ENCODE measurements around the gene FBN2. TPM values are rescaled to one million over a fixed set of nuclear protein-coding genes. Genes with fewer than 3 reads are reported as not detected.
"Not testable (repeated sequence)": the region's sequence is repeated elsewhere in the genome, so short reads cannot be mapped to it uniquely, and the experiment has no call there.

Gene FBN2
- total RNA-seq, 1 donor from 2014 or later: 25.2 TPM

DNA sequence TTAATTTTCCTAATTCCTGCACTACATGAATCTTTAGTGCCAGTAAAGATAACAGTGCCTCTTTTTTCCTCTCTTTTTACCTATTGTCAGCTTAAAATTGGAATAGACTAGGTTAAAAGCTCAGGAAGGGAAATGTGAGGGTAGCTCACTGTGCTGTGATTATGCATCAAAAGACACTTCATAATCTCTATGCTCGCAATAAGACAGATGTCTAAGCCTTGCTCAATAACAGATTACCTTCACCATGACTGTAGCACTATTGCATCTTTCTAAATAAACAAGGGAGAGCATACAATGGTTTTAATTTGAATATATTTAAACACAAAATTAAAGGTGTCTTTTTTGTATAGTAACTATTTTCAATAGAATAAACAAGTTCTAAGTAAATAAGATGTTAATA, 130.1 kb downstream of the FBN2 start:
- no peak overlapping the region for H3K4me3 ChIP-seq (ENCODE audit: low read depth, low read length)
- no peak for DNase-seq (ENCODE audit: low read depth)
- TF ChIP-seq, protein P1, sequence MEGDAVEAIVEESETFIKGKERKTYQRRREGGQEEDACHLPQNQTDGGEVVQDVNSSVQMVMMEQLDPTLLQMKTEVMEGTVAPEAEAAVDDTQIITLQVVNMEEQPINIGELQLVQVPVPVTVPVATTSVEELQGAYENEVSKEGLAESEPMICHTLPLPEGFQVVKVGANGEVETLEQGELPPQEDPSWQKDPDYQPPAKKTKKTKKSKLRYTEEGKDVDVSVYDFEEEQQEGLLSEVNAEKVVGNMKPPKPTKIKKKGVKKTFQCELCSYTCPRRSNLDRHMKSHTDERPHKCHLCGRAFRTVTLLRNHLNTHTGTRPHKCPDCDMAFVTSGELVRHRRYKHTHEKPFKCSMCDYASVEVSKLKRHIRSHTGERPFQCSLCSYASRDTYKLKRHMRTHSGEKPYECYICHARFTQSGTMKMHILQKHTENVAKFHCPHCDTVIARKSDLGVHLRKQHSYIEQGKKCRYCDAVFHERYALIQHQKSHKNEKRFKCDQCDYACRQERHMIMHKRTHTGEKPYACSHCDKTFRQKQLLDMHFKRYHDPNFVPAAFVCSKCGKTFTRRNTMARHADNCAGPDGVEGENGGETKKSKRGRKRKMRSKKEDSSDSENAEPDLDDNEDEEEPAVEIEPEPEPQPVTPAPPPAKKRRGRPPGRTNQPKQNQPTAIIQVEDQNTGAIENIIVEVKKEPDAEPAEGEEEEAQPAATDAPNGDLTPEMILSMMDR (IDR thresholded peaks at IDR 0.05; ENCODE audit: insufficient read depth, low read length, poor library complexity, severe bottlenecking): no peak
- H3K36me3 ChIP-seq (ENCODE audit: control insufficient read depth, insufficient read depth, low read length): no peaks in the 10 kb centered on the region
- H3K27me3 ChIP-seq (ENCODE audit: control insufficient read depth, insufficient read depth, low read length): no peaks in the 10 kb centered on the region

- TF ChIP-seq, protein P1 (IDR thresholded peaks at IDR 0.05; ENCODE audit: insufficient read depth, low read length, poor library complexity, severe bottlenecking): no peak
- no peaks in the 10 kb centered on the region for H3K27me3 ChIP-seq (ENCODE audit: control insufficient read depth, insufficient read depth, low read length)
- no peak overlapping the region for H3K4me3 ChIP-seq (ENCODE audit: low read depth, low read length)
- H3K36me3 ChIP-seq (ENCODE audit: control insufficient read depth, insufficient read depth, low read length): no peaks in the 10 kb centered on the region
- no peak for DNase-seq (ENCODE audit: low read depth)
Measured at GRCh38 chr5:128406803-128407202, 131.2 kb downstream of the FBN2 start.

DNA sequence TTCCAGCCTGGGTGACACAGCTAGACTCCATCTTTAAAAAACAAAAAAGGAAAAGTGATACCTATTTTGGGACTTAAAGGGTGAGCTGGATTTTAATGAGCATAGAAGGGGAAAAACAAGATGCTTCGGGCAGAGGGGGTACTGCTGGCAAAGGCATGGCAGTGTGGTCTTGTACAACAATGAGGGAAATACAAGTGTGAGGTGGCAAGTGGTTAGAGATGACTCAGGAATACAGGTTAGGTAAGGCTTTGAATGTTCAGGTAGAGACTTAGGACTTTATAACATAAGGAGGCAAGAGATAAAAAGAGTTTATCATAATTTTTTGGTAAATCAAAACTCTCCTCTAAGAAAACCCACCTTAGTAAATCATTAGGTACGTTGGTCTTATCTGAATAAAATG, 132.9 kb downstream of the FBN2 start:
- TF ChIP-seq, protein P1 (IDR thresholded peaks at IDR 0.05; ENCODE audit: insufficient read depth, low read length, poor library complexity, severe bottlenecking): no peak
- no peaks in the 10 kb centered on the region for H3K27me3 ChIP-seq (ENCODE audit: control insufficient read depth, insufficient read depth, low read length)
- no peak overlapping the region for H3K4me3 ChIP-seq (ENCODE audit: low read depth, low read length)
- no peaks in the 10 kb centered on the region for H3K36me3 ChIP-seq (ENCODE audit: control insufficient read depth, insufficient read depth, low read length)
- no peak for DNase-seq (ENCODE audit: low read depth)

DNA sequence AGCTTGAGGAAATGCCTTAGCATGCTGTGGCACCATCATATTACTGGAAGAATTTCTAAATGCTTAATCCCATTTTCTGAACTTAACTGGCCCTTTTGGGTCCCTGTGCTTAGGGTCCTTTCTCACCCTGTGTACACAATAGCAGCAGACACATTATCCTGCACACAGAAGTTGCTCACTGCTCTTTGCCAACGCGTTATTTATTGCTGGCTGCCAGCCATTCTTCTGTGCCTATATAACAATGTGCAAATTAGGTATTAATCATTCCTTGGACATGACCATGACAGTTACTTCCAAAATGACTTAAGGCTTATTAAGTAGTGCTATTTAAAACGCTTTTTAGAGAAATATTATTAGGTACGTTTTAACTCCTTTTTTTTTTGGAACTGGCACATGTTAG, 134.7 kb downstream of the FBN2 start:
- H3K4me3 ChIP-seq (ENCODE audit: low read depth, low read length): no peak overlapping the region
- TF ChIP-seq, protein P1 (IDR thresholded peaks at IDR 0.05; ENCODE audit: insufficient read depth, low read length, poor library complexity, severe bottlenecking): no peak
- no peak for DNase-seq (ENCODE audit: low read depth)

DNA sequence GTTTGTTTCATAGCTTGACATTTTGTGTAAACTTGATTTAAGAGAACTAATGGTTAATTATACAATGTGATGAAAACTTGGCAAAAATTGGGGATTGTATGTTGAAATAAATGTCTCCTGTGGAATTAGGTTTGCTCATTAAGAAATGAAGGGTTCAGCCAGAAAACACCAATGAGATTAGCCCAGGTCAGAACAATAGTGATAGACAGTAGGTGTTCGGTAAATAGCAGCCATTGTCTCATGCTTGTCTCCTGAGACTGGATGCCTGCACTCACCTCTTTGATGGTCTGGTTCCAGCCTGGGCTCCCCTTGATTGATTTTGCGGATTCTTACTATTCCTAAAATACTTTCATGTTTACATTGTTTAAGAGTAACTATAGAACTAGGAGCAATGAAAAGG, 135.5 kb downstream of the FBN2 start:
- DNase-seq (ENCODE audit: low read depth): no peak
- no peak overlapping the region for H3K4me3 ChIP-seq (ENCODE audit: low read depth, low read length)
- TF ChIP-seq, protein P1 (IDR thresholded peaks at IDR 0.05; ENCODE audit: insufficient read depth, low read length, poor library complexity, severe bottlenecking): no peak
- H3K27me3 ChIP-seq (ENCODE audit: control insufficient read depth, insufficient read depth, low read length): no peaks in the 10 kb centered on the region
- no peaks in the 10 kb centered on the region for H3K36me3 ChIP-seq (ENCODE audit: control insufficient read depth, insufficient read depth, low read length)

More for the DNA sequence above, 134.7 kb downstream of the FBN2 start:
- H3K27me3 ChIP-seq (ENCODE audit: control insufficient read depth, insufficient read depth, low read length): no peaks in the 10 kb centered on the region
- no peaks in the 10 kb centered on the region for H3K36me3 ChIP-seq (ENCODE audit: control insufficient read depth, insufficient read depth, low read length)

- H3K27me3 ChIP-seq (ENCODE audit: control insufficient read depth, insufficient read depth, low read length); DNase-seq (ENCODE audit: low read depth); H3K36me3 ChIP-seq (ENCODE audit: control insufficient read depth, insufficient read depth, low read length); H3K4me3 ChIP-seq (ENCODE audit: low read depth, low read length): not testable (repeated sequence)
Measured at GRCh38 chr5:128400766-128401165, 137.3 kb downstream of the FBN2 start.

Measured in kidney epithelial cell (primary cell).